Parathyroid adenoma (tissue), 2 donors: ENCODE measurements around the gene MB21D2.

Source experiments
- H2AFZ ChIP-seq: fragments of 300-600 bp; sonication (generic); one replicate; pipeline ENCODE4 v1.7.0; 2017; ENCODE audit warnings: antibody characterized with exemption, mild to moderate bottlenecking
- H3K27ac ChIP-seq: fragments of 300-600 bp; sonication (generic); one replicate; pipeline ENCODE4 v1.7.0; 2017
- H3K27me3 ChIP-seq: fragments of 300-600 bp; sonication (generic); one replicate; pipeline ENCODE4 v1.7.0; 2017; ENCODE audit warnings: low read length; ENCODE audit not compliant: control insufficient read depth, insufficient read depth
- H3K36me3 ChIP-seq: fragments of 300-600 bp; sonication (generic); one replicate; pipeline ENCODE4 v1.7.0; 2017; ENCODE audit warnings: low read length; ENCODE audit not compliant: control insufficient read depth, insufficient read depth
- H3K4me1 ChIP-seq: fragments of 300-600 bp; sonication (generic); one replicate; pipeline ENCODE4 v1.7.0; 2017; ENCODE audit warnings: control low read depth
- H3K4me2 ChIP-seq: fragments of 300-600 bp; sonication (generic); one replicate; pipeline ENCODE4 v1.7.0; 2017; ENCODE audit warnings: low read length
- H3K4me3 ChIP-seq: fragments of 300-600 bp; sonication (generic); one replicate; pipeline ENCODE4 v1.7.0; 2017; ENCODE audit warnings: low read depth, low read length
- H3K79me2 ChIP-seq: fragments of 300-600 bp; sonication (generic); one replicate; pipeline ENCODE4 v1.7.0; 2017; ENCODE audit warnings: control low read depth
- H3K9ac ChIP-seq: fragments of 300-600 bp; sonication (generic); one replicate; pipeline ENCODE4 v1.7.0; 2017; ENCODE audit warnings: mild to moderate bottlenecking
- H3K9me3 ChIP-seq: fragments of 300-600 bp; sonication (generic); one replicate; pipeline ENCODE4 v1.7.0; 2017; ENCODE audit warnings: low read length; ENCODE audit not compliant: control insufficient read depth
- TF ChIP-seq, protein P1 (sequence below): fragments of 300-600 bp; sonication (generic); IDR thresholded peaks from one replicate; pipeline ENCODE4 v1.7.0; 2017; ENCODE audit warnings: antibody characterized with exemption, mild to moderate bottlenecking
- donor health status: primary hyperparathyroidism.

MB21D2 gene

DNA sequence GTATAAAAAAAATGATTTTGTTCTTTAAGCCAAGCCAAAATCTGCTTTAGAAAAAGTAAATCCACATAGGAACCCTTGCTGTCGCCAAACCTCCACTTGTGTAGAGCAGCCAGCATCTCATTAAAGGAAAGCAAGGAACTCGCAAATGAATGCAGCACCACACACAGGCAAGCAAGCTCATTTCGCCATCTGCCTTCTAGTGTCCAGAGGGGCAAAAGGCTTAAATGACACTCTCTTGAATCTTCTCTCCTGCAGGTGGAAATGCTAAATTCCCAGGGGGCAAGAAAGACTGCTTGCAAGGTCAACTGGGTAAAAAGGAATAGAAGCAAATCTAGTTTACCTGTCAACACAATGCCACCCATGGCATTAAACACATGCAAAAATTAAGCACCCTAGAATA lies 2.4 kb downstream of the MB21D2 start:
- H3K79me2 ChIP-seq = no peaks in the 10 kb centered on the region
- H2AFZ ChIP-seq = no peak overlapping the region
- H3K4me3 ChIP-seq = no peak overlapping the region
- TF ChIP-seq, protein P1, sequence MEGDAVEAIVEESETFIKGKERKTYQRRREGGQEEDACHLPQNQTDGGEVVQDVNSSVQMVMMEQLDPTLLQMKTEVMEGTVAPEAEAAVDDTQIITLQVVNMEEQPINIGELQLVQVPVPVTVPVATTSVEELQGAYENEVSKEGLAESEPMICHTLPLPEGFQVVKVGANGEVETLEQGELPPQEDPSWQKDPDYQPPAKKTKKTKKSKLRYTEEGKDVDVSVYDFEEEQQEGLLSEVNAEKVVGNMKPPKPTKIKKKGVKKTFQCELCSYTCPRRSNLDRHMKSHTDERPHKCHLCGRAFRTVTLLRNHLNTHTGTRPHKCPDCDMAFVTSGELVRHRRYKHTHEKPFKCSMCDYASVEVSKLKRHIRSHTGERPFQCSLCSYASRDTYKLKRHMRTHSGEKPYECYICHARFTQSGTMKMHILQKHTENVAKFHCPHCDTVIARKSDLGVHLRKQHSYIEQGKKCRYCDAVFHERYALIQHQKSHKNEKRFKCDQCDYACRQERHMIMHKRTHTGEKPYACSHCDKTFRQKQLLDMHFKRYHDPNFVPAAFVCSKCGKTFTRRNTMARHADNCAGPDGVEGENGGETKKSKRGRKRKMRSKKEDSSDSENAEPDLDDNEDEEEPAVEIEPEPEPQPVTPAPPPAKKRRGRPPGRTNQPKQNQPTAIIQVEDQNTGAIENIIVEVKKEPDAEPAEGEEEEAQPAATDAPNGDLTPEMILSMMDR = no peak
- H3K4me2 ChIP-seq = no peak overlapping the region
- no peaks in the 10 kb centered on the region for H3K9me3 ChIP-seq
- H3K27me3 ChIP-seq = no peaks in the 10 kb centered on the region
- no peaks in the 10 kb centered on the region for H3K36me3 ChIP-seq
- H3K4me1 ChIP-seq = peaks cover 5% of the 10 kb centered on the region
- no peak overlapping the region for H3K9ac ChIP-seq
- no peak overlapping the region for H3K27ac ChIP-seq

DNA sequence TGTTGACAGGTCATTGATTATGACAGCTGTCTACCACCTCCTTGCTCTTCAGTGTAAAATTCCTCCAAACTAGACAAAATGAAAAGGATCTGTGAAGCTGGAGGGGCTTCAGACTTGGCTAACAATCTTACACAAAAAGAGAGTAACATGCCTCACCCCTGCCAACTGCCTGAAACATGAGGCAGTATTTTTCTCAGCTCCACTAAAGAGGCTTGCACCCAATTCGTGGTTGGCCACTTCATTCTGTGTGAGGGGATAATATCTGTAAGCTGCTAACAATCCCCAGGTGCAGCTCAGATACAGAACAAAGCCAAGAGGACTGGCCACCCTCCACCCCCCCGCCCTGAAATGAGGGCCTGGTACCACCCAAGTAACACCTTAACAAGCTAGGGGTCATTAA lies 2.8 kb downstream of the MB21D2 start:
- H3K9ac ChIP-seq = no peak overlapping the region
- TF ChIP-seq, protein P1 = no peak
- no peaks in the 10 kb centered on the region for H3K36me3 ChIP-seq
- H3K27me3 ChIP-seq = no peaks in the 10 kb centered on the region
- no peak overlapping the region for H3K4me3 ChIP-seq
- H3K79me2 ChIP-seq = no peaks in the 10 kb centered on the region
- H2AFZ ChIP-seq = no peak overlapping the region
- H3K4me1 ChIP-seq = peaks cover 5% of the 10 kb centered on the region
- no peak overlapping the region for H3K4me2 ChIP-seq
- no peaks in the 10 kb centered on the region for H3K9me3 ChIP-seq
- H3K27ac ChIP-seq = no peak overlapping the region

DNA sequence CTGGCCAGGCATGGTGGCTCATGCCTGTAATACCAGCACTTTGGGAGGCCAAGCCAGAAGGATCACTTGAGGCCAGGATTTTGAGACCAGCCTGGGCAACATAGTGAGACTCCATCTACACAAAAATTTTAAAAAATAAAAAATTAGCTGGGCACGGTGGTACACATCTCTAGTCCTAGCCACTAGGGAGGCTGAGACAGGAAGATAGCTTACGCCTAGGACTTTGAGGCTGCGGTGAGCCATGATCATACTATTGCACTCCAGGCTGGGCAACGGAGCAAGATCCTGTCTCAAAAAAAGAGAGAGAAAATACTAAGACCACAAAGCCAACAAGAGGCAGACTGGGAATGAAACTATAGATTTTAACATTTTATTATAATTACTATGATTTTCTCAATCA lies 4.1 kb downstream of the MB21D2 start:
- TF ChIP-seq, protein P1 = no peak
- Histone ChIP-seq H3K4me1 (peaks cover 5% of the 10 kb centered on the region), H3K79me2 (no peaks in the 10 kb centered on the region), H3K27ac (no peak overlapping the region), H3K9ac (no peak overlapping the region), H3K4me3 (no peak overlapping the region), H3K9me3 (no peaks in the 10 kb centered on the region), H3K36me3 (no peaks in the 10 kb centered on the region), H3K4me2 (no peak overlapping the region), H3K27me3 (no peaks in the 10 kb centered on the region), H2AFZ (no peak overlapping the region)

DNA sequence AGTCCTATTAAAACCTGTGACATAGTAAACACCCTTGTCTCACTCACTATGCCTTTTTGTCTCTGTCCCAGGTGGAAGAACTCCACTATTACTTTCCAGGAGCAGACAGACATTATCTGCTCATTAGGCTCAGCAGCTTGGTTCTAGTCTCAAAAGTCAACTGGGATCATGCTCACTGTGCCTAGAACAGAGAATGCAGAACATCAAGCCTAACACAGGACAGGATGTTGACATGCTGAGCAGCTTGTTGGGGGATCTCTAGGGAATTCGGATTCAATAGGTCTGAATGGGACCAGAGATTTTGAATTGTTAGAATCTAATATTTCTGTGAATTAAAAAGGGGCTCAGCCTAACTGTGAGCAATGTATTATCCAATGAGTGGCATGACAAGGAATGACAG lies 6.4 kb downstream of the MB21D2 start:
- no peak overlapping the region for H3K4me2 ChIP-seq
- TF ChIP-seq, protein P1 = no peak
- H3K27ac ChIP-seq = no peak overlapping the region
- H2AFZ ChIP-seq = no peak overlapping the region
- no peaks in the 10 kb centered on the region for H3K79me2 ChIP-seq
- H3K4me3 ChIP-seq = no peak overlapping the region
- H3K36me3 ChIP-seq = no peaks in the 10 kb centered on the region
- no peaks in the 10 kb centered on the region for H3K9me3 ChIP-seq
- no peaks in the 10 kb centered on the region for H3K27me3 ChIP-seq
- H3K4me1 ChIP-seq = peaks cover 18% of the 10 kb centered on the region
- H3K9ac ChIP-seq = no peak overlapping the region

DNA sequence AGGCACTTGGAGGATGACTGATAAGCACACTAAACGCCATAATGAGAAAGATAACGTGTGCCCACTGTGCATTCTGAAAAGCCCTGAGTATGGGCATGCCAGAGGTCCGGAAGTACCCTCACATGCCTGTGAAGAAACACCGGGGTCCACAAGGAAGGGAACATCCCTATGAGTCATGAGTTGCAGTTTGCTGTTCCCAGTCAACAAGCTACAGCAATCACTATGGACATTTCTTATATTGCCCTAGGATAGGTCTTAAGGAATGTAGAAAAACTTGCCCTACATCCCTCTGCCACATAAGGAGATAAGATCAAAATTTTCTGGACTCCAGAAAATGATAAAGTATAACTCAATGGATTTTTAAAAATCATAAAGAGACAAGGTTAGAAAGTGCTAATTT lies 9.9 kb downstream of the MB21D2 start:
- no peak overlapping the region for H3K27ac ChIP-seq
- H3K4me2 ChIP-seq = no peak overlapping the region
- TF ChIP-seq, protein P1 = no peak
- H3K9ac ChIP-seq = no peak overlapping the region
- H3K27me3 ChIP-seq = no peaks in the 10 kb centered on the region
- no peaks in the 10 kb centered on the region for H3K9me3 ChIP-seq
- H3K4me1 ChIP-seq = peaks cover 15% of the 10 kb centered on the region
- no peak overlapping the region for H3K4me3 ChIP-seq
- H3K79me2 ChIP-seq = peaks cover 11% of the 10 kb centered on the region
- no peak overlapping the region for H2AFZ ChIP-seq
- no peaks in the 10 kb centered on the region for H3K36me3 ChIP-seq
